Bronchial smooth muscle cell (primary cell): ENCODE measurements around the gene CDC37. TPM values are rescaled to one million over a fixed set of nuclear protein-coding genes. Genes with fewer than 3 reads are reported as not detected.

ENCODE experiments used
- total RNA-seq: library from RNA; depleted of rRNA; stranded (reverse); fragments of >200 nt; gene quantifications from 2 replicates; pipeline ENCODE4 v1.2.1, GENCODE V29; 2014

CDC37 gene
- total RNA-seq = 209 and 212 TPM in 2 replicates

DNA sequence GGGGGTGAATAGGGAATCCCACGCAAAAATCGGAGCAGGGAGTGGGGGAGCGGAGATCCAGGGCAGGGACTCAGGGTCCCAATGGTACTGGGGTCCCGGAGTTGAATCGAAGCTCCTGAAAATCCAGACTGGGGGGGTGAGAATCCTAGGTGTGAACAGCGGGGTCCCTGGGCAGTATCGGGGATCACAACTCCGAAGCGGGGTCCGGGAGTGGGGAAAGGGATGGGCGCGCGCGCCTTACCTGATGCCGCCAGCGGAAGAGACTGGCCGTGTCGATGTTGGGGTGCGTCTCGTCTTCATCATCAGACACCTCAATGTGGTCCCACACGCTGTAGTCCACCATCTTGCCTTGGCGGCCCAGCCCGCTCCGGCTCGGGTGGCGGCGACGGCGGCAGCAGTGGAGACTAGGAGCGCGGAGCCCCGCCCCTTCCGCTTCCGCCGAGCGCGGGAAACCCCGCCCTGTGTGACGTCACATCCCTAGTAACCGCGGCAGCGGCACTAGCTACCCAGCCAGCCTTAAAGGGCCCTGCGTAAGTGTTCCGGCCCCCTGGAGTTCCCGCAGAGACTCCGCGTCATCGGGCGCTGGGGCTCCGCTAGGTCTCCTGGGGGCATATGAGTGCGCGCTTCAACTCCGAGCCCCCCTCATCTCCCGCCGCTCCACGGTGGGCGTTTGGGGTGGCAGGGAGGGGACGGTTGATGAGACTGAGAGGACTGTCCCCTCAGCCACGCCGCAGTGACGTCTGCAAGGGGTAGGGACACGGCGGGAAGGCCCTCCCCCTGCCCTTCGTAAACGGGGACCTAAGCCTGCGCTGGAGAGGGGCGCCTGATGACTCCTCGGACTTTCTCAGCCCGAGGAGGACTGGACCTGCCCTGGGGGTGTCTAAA lies at the start of gene CDC37:
CDC37 (minus strand) TSS at position 406 of the 885 bp plus-strand sequence; CDS start at position 343, 63 bp downstream.

DNA sequence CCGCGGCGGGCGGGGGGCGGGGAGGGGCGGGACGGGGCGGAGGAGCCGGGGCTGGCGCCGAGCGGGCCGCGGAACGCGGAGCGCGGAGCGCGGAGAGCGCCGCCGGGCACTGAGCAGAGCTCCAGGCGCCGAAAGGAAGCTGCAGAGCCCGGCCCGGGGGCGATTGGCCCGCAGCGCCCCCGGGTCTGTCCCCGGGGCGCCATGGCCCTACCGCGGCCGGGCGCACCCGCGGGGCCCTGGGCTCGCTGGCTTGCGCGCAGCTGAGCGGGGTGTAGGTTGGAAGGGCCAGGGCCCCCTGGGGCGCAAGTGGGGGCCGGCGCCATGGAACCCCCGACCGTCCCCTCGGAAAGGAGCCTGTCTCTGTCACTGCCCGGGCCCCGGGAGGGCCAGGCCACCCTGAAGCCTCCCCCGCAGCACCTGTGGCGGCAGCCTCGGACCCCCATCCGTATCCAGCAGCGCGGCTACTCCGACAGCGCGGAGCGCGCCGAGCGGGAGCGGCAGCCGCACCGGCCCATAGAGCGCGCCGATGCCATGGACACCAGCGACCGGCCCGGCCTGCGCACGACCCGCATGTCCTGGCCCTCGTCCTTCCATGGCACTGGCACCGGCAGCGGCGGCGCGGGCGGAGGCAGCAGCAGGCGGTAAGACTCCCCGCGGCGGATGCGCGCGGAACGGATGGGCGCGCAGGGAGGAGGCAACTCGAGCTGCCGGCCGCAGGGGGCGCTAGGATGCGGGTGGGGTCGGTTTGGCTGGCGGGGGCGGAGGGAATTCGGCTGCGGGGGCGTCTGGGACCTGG lies 17.3 kb upstream of the CDC37 start, which contains the start of gene PDE4A:
PDE4A (plus strand) TSS at position 95 of the 796 bp plus-strand sequence; CDS start at position 322, 227 bp downstream.

DNA sequence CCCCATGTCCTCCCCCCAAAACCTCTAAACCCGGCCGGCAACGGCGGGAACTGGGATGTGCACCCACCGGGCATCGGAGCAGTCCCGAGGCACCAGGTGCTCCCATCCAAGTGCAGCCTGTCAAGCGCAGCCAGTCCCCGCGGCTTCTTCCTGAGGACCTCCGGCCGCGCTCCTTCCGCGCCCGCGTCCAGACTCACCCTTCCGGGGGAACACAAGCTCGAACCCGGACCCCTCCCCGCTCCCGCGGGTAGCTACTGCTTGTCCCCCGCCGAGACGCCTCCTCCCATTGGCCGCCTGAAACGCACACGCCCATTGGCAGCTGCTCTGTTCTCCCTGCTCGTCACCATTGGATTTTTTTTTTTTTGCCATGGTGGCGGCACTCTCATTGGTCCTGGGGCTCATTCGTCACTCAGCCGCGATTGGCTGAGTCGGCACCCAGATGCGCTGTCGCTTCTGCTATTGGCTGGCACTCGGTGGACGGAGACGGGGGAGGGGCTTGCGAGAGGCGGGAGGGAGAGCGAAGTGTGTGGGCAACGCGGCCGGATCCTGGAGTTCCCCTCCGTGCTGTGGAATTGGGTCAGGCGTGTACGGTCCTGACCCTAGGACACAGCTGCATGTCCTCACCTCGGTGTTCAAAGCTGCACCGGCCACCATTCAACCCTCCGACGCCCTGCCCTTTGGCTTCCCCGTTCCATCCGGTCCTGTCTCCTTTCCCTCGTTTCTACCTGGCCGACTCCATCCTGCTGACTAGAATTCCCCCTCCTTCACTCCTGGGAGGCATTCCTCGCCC lies 22.8 kb downstream of the CDC37 start, which contains the start of gene TYK2:
TYK2 (minus strand) TSS at position 260 of the 790 bp plus-strand sequence. CDS start 2,166 bp downstream, outside the sequence.

Other genes starting within 250 kb of the CDC37 start
- gene DNMT1, start 208.6 kb downstream of the CDC37 start, total RNA-seq = 28.7 and 29.5 TPM in 2 replicates
- 24.4 and 56.8 TPM in 2 replicates for gene S1PR2, start 172.2 kb downstream of the CDC37 start, total RNA-seq
- gene MRPL4, start 151.3 kb downstream of the CDC37 start, total RNA-seq = 12.0 and 14.7 TPM in 2 replicates
- 3.8 and 5.9 TPM in 2 replicates for gene ICAM1, start 132.4 kb downstream of the CDC37 start, total RNA-seq
- 2.7 and 5.7 TPM in 2 replicates for gene ICAM4, start 116.6 kb downstream of the CDC37 start, total RNA-seq
- gene ICAM5, start 113.6 kb downstream of the CDC37 start, total RNA-seq = 0.69 and 1.4 TPM in 2 replicates
- gene ZGLP1, start 93.7 kb downstream of the CDC37 start, total RNA-seq = 0.16 and 0.17 TPM in 2 replicates
- gene FDX2, start 87.5 kb downstream of the CDC37 start, total RNA-seq = 14.2 and 20.3 TPM in 2 replicates
- 4.1 and 5.2 TPM in 2 replicates for gene RAVER1, start 70.0 kb downstream of the CDC37 start, total RNA-seq
- gene ICAM3, start 63.9 kb downstream of the CDC37 start, total RNA-seq = 9.8 and 12.0 TPM in 2 replicates
- 54.4 and 69.6 TPM in 2 replicates for gene TYK2, start 23.0 kb downstream of the CDC37 start, total RNA-seq
- 2.4 and 5.3 TPM in 2 replicates for gene PDE4A, start 17.0 kb upstream of the CDC37 start, total RNA-seq
- gene KEAP1, start 99.8 kb upstream of the CDC37 start, total RNA-seq = 99.0 and 146 TPM in 2 replicates
- gene S1PR5, start 113.9 kb upstream of the CDC37 start, total RNA-seq = under 0.01 and 0.16 TPM in 2 replicates
- gene ATG4D, start 140.4 kb upstream of the CDC37 start, total RNA-seq = 6.1 and 6.9 TPM in 2 replicates
- gene KRI1, start 162.5 kb upstream of the CDC37 start, total RNA-seq = 6.9 and 7.7 TPM in 2 replicates
- 4.3 and 7.7 TPM in 2 replicates for gene CDKN2D, start 165.4 kb upstream of the CDC37 start, total RNA-seq
- gene AP1M2, start 183.8 kb upstream of the CDC37 start, total RNA-seq = not detected in 2 replicates
- 18.8 and 20.8 TPM in 2 replicates for gene SLC44A2, start 222.0 kb upstream of the CDC37 start, total RNA-seq